Activated CD4-positive, alpha-beta memory T cell treated with anti-CD3 and anti-CD28 coated beads for 36 hours (primary cell): ENCODE results near the gene ZSCAN25. TPM values are rescaled to one million over a fixed set of nuclear protein-coding genes. Genes with fewer than 3 reads are reported as not detected.
A peak's percentile ranks its signal among the peaks of the same experiment; 100 is the strongest.
"Not testable (repeated sequence)": the region's sequence is repeated elsewhere in the genome, so short reads cannot be mapped to it uniquely, and the experiment has no call there.

Experiments used
- CTCF ChIA-PET: fragments of 350-600 bp; sonication (Branson Sonifier 250); formaldehyde crosslinking; loops from one replicate; lab custom pipeline; 2021; ENCODE audit warnings: antibody characterized with exemption, inconsistent platforms; lab: Charles Lee
- POLR2A ChIA-PET: fragments of 350-600 bp; sonication (Branson Sonifier 250); formaldehyde crosslinking; loops from one replicate; lab custom pipeline; 2021; ENCODE audit warnings: antibody characterized with exemption; lab: Charles Lee
- DNase-seq: peaks from one replicate; pipeline ENCODE4 v3.0.0-alpha.2; 2020
- H3K27ac Mint-ChIP-seq: one replicate; pipeline ENCODE4 v1.8.0; 2021; ENCODE audit warnings: mixed read lengths
- H3K27me3 Mint-ChIP-seq: one replicate; pipeline ENCODE4 v1.8.0; 2021; ENCODE audit warnings: mixed read lengths
- H3K36me3 Mint-ChIP-seq: one replicate; pipeline ENCODE4 v1.8.0; 2021; ENCODE audit warnings: mixed read lengths
- H3K4me1 Mint-ChIP-seq: one replicate; pipeline ENCODE4 v1.8.0; 2021; ENCODE audit warnings: low read depth, mixed read lengths
- H3K4me3 Mint-ChIP-seq: one replicate; pipeline ENCODE4 v1.8.0; 2021; ENCODE audit warnings: mild to moderate bottlenecking, mixed read lengths
- H3K9me3 Mint-ChIP-seq: one replicate; pipeline ENCODE4 v1.8.0; 2021; ENCODE audit warnings: mixed read lengths
- intact Hi-C: fragments of 100-400 bp; cut with micrococcal nuclease; formaldehyde crosslinking; loops from one replicate; pipeline ENCODE4 v1.15.1; 2023
- total RNA-seq, 2 experiments: library from RNA; stranded (reverse); gene quantifications; one replicate each; pipeline ENCODE4 v1.2.3, GENCODE V29; 2021

Gene ZSCAN25
- total RNA-seq, 2 experiments from 2014 or later = 15.9 to 20.3 TPM

GRCh38 chr7:99653269-99653668, 36.5 kb downstream of the ZSCAN25 start:
- POLR2A ChIA-PET, H3K9me3 Mint-ChIP-seq, DNase-seq, H3K4me3 Mint-ChIP-seq, H3K36me3 Mint-ChIP-seq, H3K27me3 Mint-ChIP-seq, H3K27ac Mint-ChIP-seq, intact Hi-C loops, H3K4me1 Mint-ChIP-seq: not testable (repeated sequence)
- CTCF ChIA-PET = interaction anchor here (0.7 kb wide), 1 partner anchor 193 kb away, joined by 5 read pairs; no protein-coding TSS in a partner anchor

GRCh38 chr7:99653754-99654153, 37.0 kb downstream of the ZSCAN25 start:
- Mint-ChIP-seq H3K27ac (no peak overlapping the region), H3K4me3 (no peak overlapping the region), H3K27me3 (no peaks in the 10 kb centered on the region), H3K9me3 (peaks cover 9% of the 10 kb centered on the region), H3K36me3 (peaks cover 11% of the 10 kb centered on the region), H3K4me1 (peaks cover 4% of the 10 kb centered on the region)
- CTCF ChIA-PET = interaction anchor here (0.7 kb wide), 1 partner anchor 194 kb away, joined by 5 read pairs; no protein-coding TSS in a partner anchor
- intact Hi-C loops = no loop called here
- POLR2A ChIA-PET = no interaction called here
- no peak for DNase-seq

- H3K36me3 Mint-ChIP-seq = peaks cover 15% of the 10 kb centered on the region
- intact Hi-C loops, H3K27ac Mint-ChIP-seq, H3K27me3 Mint-ChIP-seq, H3K9me3 Mint-ChIP-seq, H3K4me3 Mint-ChIP-seq, DNase-seq, POLR2A ChIA-PET, CTCF ChIA-PET, H3K4me1 Mint-ChIP-seq: not testable (repeated sequence)
Measured at GRCh38 chr7:99654626-99655025, 37.9 kb downstream of the ZSCAN25 start.

- intact Hi-C loops, H3K4me1 Mint-ChIP-seq, H3K27me3 Mint-ChIP-seq, H3K27ac Mint-ChIP-seq, H3K4me3 Mint-ChIP-seq, DNase-seq, CTCF ChIA-PET, H3K9me3 Mint-ChIP-seq, POLR2A ChIA-PET: not testable (repeated sequence)
- H3K36me3 Mint-ChIP-seq = peaks cover 22% of the 10 kb centered on the region
Measured at GRCh38 chr7:99657879-99658278, 41.1 kb downstream of the ZSCAN25 start.

GRCh38 chr7:99665312-99666012, 48.7 kb downstream of the ZSCAN25 start:
- Mint-ChIP-seq H3K36me3 (peaks cover 9% of the 10 kb centered on the region), H3K9me3 (no peaks in the 10 kb centered on the region), H3K4me3 (no peak overlapping the region), H3K4me1 (no peaks in the 10 kb centered on the region), H3K27me3 (no peaks in the 10 kb centered on the region), H3K27ac (no peak overlapping the region)
- intact Hi-C loops = no loop called here
- DNase-seq = peak; percentile 24
- POLR2A ChIA-PET = no interaction called here
- CTCF ChIA-PET = no interaction called here

- DNase-seq = no peak
- POLR2A ChIA-PET = no interaction called here
- Mint-ChIP-seq H3K36me3 (peaks cover 10% of the 10 kb centered on the region), H3K4me3 (no peak overlapping the region), H3K9me3 (no peaks in the 10 kb centered on the region), H3K27me3 (no peaks in the 10 kb centered on the region), H3K4me1 (no peaks in the 10 kb centered on the region), H3K27ac (no peak overlapping the region)
- intact Hi-C loops = no loop called here
- CTCF ChIA-PET = no interaction called here
Measured at GRCh38 chr7:99666013-99666395, 49.3 kb downstream of the ZSCAN25 start.

- Mint-ChIP-seq H3K27ac (no peak overlapping the region), H3K4me1 (no peaks in the 10 kb centered on the region), H3K36me3 (peaks cover 10% of the 10 kb centered on the region), H3K4me3 (no peak overlapping the region), H3K27me3 (no peaks in the 10 kb centered on the region), H3K9me3 (no peaks in the 10 kb centered on the region)
- intact Hi-C loops = no loop called here
- ChIA-PET CTCF (no interaction called here), POLR2A (no interaction called here)
- DNase-seq = no peak
Measured at GRCh38 chr7:99667179-99667578, 50.4 kb downstream of the ZSCAN25 start.

- intact Hi-C loops = no loop called here
- CTCF ChIA-PET = no interaction called here
- Mint-ChIP-seq H3K27me3 (no peaks in the 10 kb centered on the region), H3K4me1 (no peaks in the 10 kb centered on the region), H3K9me3 (no peaks in the 10 kb centered on the region), H3K4me3 (no peak overlapping the region), H3K27ac (no peak overlapping the region), H3K36me3 (peaks cover 5% of the 10 kb centered on the region)
- POLR2A ChIA-PET = no interaction called here
- DNase-seq = no peak
Measured at GRCh38 chr7:99668541-99668940, 51.8 kb downstream of the ZSCAN25 start.

GRCh38 chr7:99669782-99670181, 53.0 kb downstream of the ZSCAN25 start:
- Mint-ChIP-seq H3K4me1 (peaks cover 8% of the 10 kb centered on the region), H3K4me3 (no peak overlapping the region), H3K27ac (no peak overlapping the region), H3K36me3 (peaks cover 5% of the 10 kb centered on the region), H3K9me3 (no peaks in the 10 kb centered on the region), H3K27me3 (no peaks in the 10 kb centered on the region)
- intact Hi-C loops = no loop called here
- no peak for DNase-seq
- ChIA-PET CTCF (no interaction called here), POLR2A (no interaction called here)

- Mint-ChIP-seq H3K9me3 (no peaks in the 10 kb centered on the region), H3K4me3 (no peak overlapping the region), H3K4me1 (peaks cover 18% of the 10 kb centered on the region), H3K36me3 (peaks cover 5% of the 10 kb centered on the region), H3K27ac (no peak overlapping the region), H3K27me3 (no peaks in the 10 kb centered on the region)
- DNase-seq = no peak
- intact Hi-C loops = no loop called here
- CTCF ChIA-PET = no interaction called here
- POLR2A ChIA-PET = no interaction called here
Measured at GRCh38 chr7:99672573-99672972, 55.8 kb downstream of the ZSCAN25 start.

GRCh38 chr7:99674995-99675742, 58.4 kb downstream of the ZSCAN25 start:
- Mint-ChIP-seq H3K36me3 (peaks cover 2% of the 10 kb centered on the region), H3K27me3 (no peaks in the 10 kb centered on the region), H3K9me3 (no peaks in the 10 kb centered on the region), H3K4me1 (peaks cover 18% of the 10 kb centered on the region), H3K27ac (peak overlapping the region; percentile 52), H3K4me3 (no peak overlapping the region)
- intact Hi-C loops = no loop called here
- DNase-seq = no peak
- CTCF ChIA-PET = no interaction called here
- POLR2A ChIA-PET = no interaction called here

- Mint-ChIP-seq H3K27me3 (no peaks in the 10 kb centered on the region), H3K27ac (no peak overlapping the region), H3K9me3 (no peaks in the 10 kb centered on the region), H3K36me3 (peaks cover under 1% of the 10 kb centered on the region), H3K4me1 (peaks cover 18% of the 10 kb centered on the region), H3K4me3 (no peak overlapping the region)
- no peak for DNase-seq
- intact Hi-C loops = no loop called here
- CTCF ChIA-PET = no interaction called here
- POLR2A ChIA-PET = no interaction called here
Measured at GRCh38 chr7:99677013-99677647, 60.4 kb downstream of the ZSCAN25 start.
